T-helper 22 cell (primary cell): ENCODE measurements around the gene EFNA2.
"Not testable (repeated sequence)": the region's sequence is repeated elsewhere in the genome, so short reads cannot be mapped to it uniquely, and the experiment has no call there.

Source experiments
- DNase-seq: peaks from one replicate; pipeline ENCODE4 v3.0.0-alpha.2; 2020; ENCODE audit warnings: low read depth

EFNA2 gene

GRCh38 chr19:1318678-1319471 is 33.2 kb downstream of the EFNA2 start:
- no peak for DNase-seq

- not testable (repeated sequence) for DNase-seq
These were observed 34.6 kb downstream of the EFNA2 start for GRCh38 chr19:1320282-1320650.

DNA sequence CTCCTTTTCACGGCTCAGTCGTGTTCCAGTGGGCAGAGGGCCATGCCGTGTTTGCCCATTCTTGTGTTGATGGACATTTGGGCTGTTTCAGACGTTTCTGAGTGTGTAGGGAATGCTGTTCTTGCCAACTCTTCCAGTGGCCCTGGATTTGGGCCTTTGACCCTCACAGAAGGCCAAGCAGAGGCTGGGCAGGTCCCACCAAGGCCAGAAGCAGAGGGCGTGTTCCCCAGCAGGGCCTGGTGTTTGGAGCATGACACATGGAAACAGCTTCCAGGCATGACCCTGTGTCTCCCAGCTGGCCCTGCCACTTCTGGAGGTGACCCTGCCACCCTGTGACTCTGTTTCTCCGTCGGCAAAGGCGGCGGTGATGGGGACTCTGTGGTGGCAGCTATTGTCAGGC is 35.9 kb downstream of the EFNA2 start:
- no peak for DNase-seq

DNA sequence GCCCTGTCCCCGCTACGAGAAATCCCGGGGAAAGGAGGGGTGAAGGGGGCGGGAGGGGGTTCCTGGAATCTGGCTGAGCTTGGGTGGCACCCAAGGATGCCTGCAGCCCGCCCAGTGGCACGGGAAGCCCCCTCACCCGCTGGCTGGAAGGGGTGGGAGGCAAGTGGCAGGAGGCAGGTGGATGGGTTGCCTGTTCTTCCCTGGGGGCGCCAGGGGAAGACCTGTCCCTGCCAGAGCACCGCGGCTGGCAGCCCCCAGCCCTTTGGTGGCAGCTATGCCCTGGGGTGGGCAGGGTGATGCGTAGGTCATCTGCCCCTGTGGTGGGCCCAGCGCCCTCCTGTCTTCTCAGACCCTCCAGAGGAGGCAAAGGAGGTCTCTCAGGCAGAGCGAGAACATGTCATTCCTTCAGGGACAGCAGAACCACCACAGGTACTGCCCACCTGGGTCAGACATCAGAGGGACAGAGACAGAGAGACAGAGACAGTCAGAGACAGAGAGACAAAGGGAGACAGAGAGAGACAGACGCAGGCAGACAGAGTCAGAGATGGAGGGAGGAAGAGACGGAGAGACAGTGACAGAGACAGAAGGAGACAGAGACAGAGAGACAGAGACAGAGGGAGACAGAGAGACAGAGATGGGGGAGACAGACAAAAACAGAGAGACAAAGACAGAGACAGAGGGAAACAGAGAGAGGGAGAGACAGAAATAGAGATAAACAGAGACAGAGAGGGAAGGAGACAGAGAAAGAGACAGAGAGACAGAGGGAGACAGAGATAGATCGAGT is 36.7 kb downstream of the EFNA2 start:
- no peak for DNase-seq

GRCh38 chr19:1324249-1324805 is 38.7 kb downstream of the EFNA2 start:
- DNase-seq, result no peak

DNA sequence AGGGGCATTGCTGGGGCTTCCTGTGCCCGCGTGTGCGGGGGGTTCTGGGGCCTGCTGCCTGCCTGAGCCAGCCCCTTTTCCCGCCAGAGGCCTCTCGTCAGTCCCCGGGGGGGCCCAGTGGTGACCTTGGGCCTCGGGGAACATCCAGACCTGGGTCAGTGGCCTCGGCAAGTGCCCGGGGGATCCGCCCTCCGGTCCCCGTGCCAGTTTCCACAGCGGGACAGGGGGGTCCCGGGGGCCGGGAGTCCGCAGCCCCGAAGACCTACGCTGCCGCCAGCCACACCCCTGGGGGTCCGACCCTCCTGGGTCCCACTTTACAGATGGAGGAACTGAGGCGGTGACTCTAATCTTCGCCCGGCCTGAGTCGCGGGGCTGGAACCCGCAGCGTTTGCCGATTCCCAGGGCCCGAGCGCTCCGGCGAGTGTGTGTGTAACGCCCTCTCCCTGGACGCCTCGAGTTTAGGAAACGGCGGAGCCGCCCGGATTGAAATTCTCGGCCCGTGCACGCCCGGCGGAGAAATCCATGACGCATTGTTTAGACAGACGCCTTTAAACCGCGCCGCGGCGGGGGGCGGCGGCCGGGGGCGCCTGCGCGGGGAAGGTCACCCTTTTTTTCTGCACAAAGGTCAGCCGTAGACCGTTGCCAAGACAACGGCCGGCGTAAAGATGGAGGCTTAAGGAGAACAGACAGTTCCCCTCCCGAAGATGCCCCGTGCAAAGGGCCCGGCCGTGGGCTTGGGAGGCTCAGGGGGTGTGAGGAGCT is 39.3 kb downstream of the EFNA2 start:
- DNase-seq, result no peak

- no peak for DNase-seq
These were observed 40.1 kb downstream of the EFNA2 start for GRCh38 chr19:1325568-1326294.

- DNase-seq, result no peak
These were observed 41.5 kb downstream of the EFNA2 start for GRCh38 chr19:1327125-1327524.

- DNase-seq, result not testable (repeated sequence)
These were observed 46.5 kb downstream of the EFNA2 start for GRCh38 chr19:1332208-1332607.

GRCh38 chr19:1336079-1336684 is 50.5 kb downstream of the EFNA2 start:
- DNase-seq, result no peak

DNA sequence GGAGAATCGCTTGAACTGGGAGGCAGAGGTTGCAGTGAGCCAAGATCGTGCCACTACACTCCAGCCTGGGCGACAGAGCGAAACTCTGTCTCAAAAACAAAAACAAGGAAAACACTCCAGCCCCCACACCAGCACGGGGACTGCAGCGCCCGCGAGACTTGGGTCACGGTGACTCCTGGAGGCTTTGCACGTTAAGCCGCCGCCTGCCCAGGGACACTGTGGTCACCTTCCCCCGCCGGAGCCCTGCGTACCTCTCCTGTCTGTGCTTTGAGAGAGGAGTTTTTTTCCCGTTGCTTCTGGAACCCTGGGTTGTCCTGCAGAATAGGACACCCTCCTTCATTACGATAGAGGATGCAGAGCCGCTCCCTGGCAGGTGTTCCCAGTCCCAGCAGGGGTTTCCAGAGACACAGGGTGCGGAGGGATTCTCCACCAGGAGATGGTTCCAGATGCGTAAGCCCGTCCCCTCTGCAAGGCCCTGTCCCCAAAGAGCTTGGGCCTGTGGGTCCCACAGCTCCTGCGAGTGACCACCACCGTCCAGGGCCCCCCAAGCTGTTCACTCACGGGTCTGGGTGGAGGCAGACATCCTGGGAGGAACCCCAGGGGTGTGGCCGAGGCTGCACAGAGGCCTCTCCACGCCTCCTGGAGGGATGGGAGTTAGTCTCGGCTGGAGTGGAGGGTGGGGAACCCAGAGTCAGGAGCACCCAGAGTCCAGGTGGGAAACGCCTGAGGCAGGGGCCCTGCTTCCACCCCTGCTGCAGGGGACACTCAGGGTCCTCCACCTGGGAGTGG is 55.2 kb downstream of the EFNA2 start:
- no peak for DNase-seq

DNA sequence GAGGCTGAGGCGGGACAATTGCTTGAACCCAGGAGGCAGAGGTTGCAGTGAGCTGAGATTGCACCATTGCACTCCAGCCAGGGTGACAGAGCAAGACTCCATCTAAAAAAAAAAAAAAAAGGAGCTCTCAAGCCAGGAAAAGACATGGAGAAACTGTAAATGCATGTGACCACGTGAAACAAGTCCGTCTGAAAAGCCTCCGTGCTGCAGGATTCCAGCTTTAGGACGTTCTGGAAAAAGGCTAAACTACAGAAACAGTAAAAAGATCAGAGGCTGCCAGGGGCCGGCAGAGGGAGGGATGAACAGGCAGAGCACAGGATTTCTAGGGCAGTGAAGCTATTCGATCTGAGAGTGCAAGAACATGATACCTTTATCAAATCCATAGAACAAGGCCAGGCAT is 57.4 kb downstream of the EFNA2 start:
- no peak for DNase-seq

- no peak for DNase-seq
These were observed 63.5 kb downstream of the EFNA2 start for GRCh38 chr19:1349211-1349610.

DNA sequence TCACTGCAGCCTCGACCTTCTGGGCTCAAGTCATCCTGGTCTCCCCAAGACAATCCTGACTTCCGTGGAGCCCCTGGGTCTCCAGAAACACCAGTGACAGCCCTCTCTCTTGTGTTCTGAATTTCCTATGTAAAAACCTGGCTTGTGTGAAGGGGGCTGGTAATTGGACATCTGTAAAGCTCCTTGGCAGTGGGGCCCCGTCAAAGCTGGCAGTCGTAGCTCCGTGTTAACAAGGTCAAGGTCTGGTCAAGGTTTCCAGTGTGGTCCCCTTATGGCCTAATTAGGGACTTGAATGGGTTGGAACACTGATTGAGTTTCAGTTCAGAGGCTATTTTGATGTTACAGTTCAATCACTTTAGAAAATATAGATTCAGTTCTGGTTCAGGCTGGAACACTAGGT is 65.2 kb downstream of the EFNA2 start:
- no peak for DNase-seq
